HG02571 (cell line): ENCODE measurements around the gene IGF1.

Experiments
- ATAC-seq: cut with Tn5 transposase; IDR thresholded peaks from one replicate; pipeline ENCODE4 v1.9.1; 2021; ENCODE audit warnings: mild to moderate bottlenecking, moderate library complexity; ENCODE audit not compliant: unreplicated experiment

IGF1 gene

GRCh38 chr12:102498471-102498870 is 18.1 kb upstream of the IGF1 start:
- no peak for ATAC-seq

GRCh38 chr12:102497743-102498142 is 17.4 kb upstream of the IGF1 start:
- ATAC-seq: no peak

GRCh38 chr12:102496591-102496990 is 16.2 kb upstream of the IGF1 start:
- ATAC-seq: no peak

- no peak for ATAC-seq
These were observed 6.9 kb upstream of the IGF1 start for GRCh38 chr12:102487226-102487625.

GRCh38 chr12:102486153-102486552 is 5.8 kb upstream of the IGF1 start:
- no peak for ATAC-seq

GRCh38 chr12:102484428-102484958 is 4.1 kb upstream of the IGF1 start:
- ATAC-seq: peak; percentile 61

GRCh38 chr12:102484017-102484416 is 3.7 kb upstream of the IGF1 start:
- ATAC-seq: peak; percentile 16

- ATAC-seq: peak; percentile 51
These were observed 3.1 kb upstream of the IGF1 start for GRCh38 chr12:102483466-102483865.

GRCh38 chr12:102481705-102482425 is 1.5 kb upstream of the IGF1 start:
- ATAC-seq: no peak

- no peak for ATAC-seq
These were observed 424 bp downstream of the IGF1 start for GRCh38 chr12:102479939-102480338.

GRCh38 chr12:102479099-102479885 is 1.1 kb downstream of the IGF1 start:
- peak; percentile 25 for ATAC-seq

GRCh38 chr12:102478405-102479098 is 1.8 kb downstream of the IGF1 start:
- ATAC-seq: peak; percentile 46

- ATAC-seq: no peak
These were observed 5.0 kb downstream of the IGF1 start for GRCh38 chr12:102475355-102475754.

GRCh38 chr12:102474438-102475064 is 5.8 kb downstream of the IGF1 start:
- no peak for ATAC-seq

GRCh38 chr12:102472496-102472895 is 7.9 kb downstream of the IGF1 start:
- ATAC-seq: no peak

- no peak for ATAC-seq
These were observed 8.8 kb downstream of the IGF1 start for GRCh38 chr12:102471556-102471955.

GRCh38 chr12:102470945-102471344 is 9.4 kb downstream of the IGF1 start:
- no peak for ATAC-seq

GRCh38 chr12:102468261-102468915 is 12.0 kb downstream of the IGF1 start:
- no peak for ATAC-seq

- ATAC-seq: no peak
These were observed 14.4 kb downstream of the IGF1 start for GRCh38 chr12:102465762-102466560.
